HG03460 (cell line): ENCODE data around the gene DNMBP.
"Not testable (repeated sequence)": the region's sequence is repeated elsewhere in the genome, so short reads cannot be mapped to it uniquely, and the experiment has no call there.

Source experiments
- ATAC-seq: cut with Tn5 transposase; IDR thresholded peaks from one replicate; pipeline ENCODE4 v1.9.1; 2021; ENCODE audit not compliant: unreplicated experiment

DNMBP gene

GRCh38 chr10:99985637-99986036 is 24.1 kb downstream of the DNMBP start:
- not testable (repeated sequence) for ATAC-seq

GRCh38 chr10:99984211-99985034 is 25.3 kb downstream of the DNMBP start:
- no peak for ATAC-seq

GRCh38 chr10:99983280-99983988 is 26.3 kb downstream of the DNMBP start:
- no peak for ATAC-seq

- ATAC-seq: no peak
Measured at GRCh38 chr10:99982728-99983127, 27.0 kb downstream of the DNMBP start.

- no peak for ATAC-seq
Measured at GRCh38 chr10:99981581-99982199, 28.1 kb downstream of the DNMBP start.

- no peak for ATAC-seq
Measured at GRCh38 chr10:99979066-99979685, 30.6 kb downstream of the DNMBP start.

- no peak for ATAC-seq
Measured at GRCh38 chr10:99977916-99978315, 31.8 kb downstream of the DNMBP start.

GRCh38 chr10:99976886-99977665 is 32.7 kb downstream of the DNMBP start:
- ATAC-seq: no peak

- ATAC-seq: no peak
Measured at GRCh38 chr10:99975942-99976809, 33.6 kb downstream of the DNMBP start.

- no peak for ATAC-seq
Measured at GRCh38 chr10:99975106-99975829, 34.5 kb downstream of the DNMBP start.

- ATAC-seq: no peak
Measured at GRCh38 chr10:99973190-99973589, 36.6 kb downstream of the DNMBP start.

- no peak for ATAC-seq
Measured at GRCh38 chr10:99967961-99968360, 41.8 kb downstream of the DNMBP start.

GRCh38 chr10:99966306-99966705 is 43.4 kb downstream of the DNMBP start:
- ATAC-seq: no peak

- ATAC-seq: no peak
Measured at GRCh38 chr10:99965700-99966099, 44.0 kb downstream of the DNMBP start.

- ATAC-seq: no peak
Measured at GRCh38 chr10:99964791-99965190, 45.0 kb downstream of the DNMBP start.

GRCh38 chr10:99963467-99964165 is 46.1 kb downstream of the DNMBP start:
- not testable (repeated sequence) for ATAC-seq

- no peak for ATAC-seq
Measured at GRCh38 chr10:99958806-99959205, 50.9 kb downstream of the DNMBP start.

GRCh38 chr10:99958302-99958701 is 51.4 kb downstream of the DNMBP start:
- no peak for ATAC-seq
